Brain microvascular endothelial cell (primary cell): ENCODE data around the gene ALPK3.

Experiments used
- DNase-seq: peaks from one replicate; pipeline ENCODE4 v3.0.0-alpha.2; 2020
- H3K27ac ChIP-seq: fragments of 250-450 bp; sonication (Bioruptor Pico); 2 replicates; pipeline ENCODE4 v1.5.1; 2020; ENCODE audit warnings: mild to moderate bottlenecking, moderate library complexity
- H3K27me3 ChIP-seq: fragments of 250-450 bp; sonication (Bioruptor Pico); replicated peaks from 2 replicates; pipeline ENCODE4 v1.5.1; 2020; ENCODE audit warnings: mild to moderate bottlenecking
- H3K36me3 ChIP-seq: fragments of 250-450 bp; sonication (Bioruptor Pico); replicated peaks from 2 replicates; pipeline ENCODE4 v1.5.1; 2020; ENCODE audit warnings: mild to moderate bottlenecking
- H3K4me3 ChIP-seq: 2 replicates; pipeline ENCODE4 v1.5.1; 2011; ENCODE audit warnings: low read depth, mild to moderate bottlenecking, control low read depth, low read length, moderate library complexity
- in situ Hi-C: cut with HindIII; loops from 2 replicates; pipeline ENCODE4 v1.10.0; 2017; ENCODE audit warnings: low sequenced_read_pairs, low pct_ligation_motif_present
- TF ChIP-seq, protein P1 (sequence below): IDR thresholded peaks from 2 replicates; pipeline ENCODE4 v1.5.1; 2011; ENCODE audit warnings: low read depth, mild to moderate bottlenecking, moderate library complexity, low read length, control low read depth, inconsistent platforms; ENCODE audit errors: missing control alignments

The ALPK3 gene

DNA sequence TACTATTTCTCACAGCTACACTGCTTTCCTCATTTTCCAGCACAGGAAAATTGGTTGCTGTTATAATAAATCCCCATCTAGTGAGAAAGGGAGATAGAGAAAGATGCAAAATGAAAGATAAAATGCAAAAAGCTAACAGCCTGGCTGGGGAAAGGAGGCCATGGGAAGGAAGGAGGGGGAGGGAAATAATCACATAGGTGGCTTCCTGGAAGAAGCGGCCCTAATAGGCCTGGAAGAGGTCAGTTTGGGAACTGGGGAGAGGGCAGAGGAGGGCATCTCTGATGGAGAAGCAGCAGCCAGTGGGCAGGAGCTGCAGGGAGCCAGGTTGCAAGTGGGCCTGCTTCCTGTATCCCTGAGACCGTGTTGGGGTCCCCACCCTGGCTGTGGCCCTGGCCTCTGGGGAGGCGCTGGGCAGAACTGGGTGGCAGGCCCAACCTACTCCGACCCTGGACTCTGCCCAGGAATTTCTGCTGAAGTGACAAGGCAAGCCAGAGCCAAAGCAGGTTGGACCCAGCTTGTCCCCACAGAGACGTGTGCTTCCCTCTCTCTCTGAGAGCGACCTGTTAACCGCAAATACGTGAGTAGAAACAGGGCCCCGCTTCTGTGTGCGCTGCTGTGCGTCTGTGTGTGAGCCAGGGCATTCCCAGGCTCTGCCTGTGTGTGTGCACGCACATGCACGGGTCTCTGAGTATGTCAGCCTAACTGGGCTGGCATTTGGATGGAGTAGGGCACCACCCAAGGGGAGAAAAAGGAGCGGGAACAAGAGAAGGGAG lies 69.2 kb downstream of the ALPK3 start:
- DNase-seq = no peak
- in situ Hi-C loops = no loop called here
- no peaks in the 10 kb centered on the region for H3K36me3 ChIP-seq
- H3K27ac ChIP-seq = no peak overlapping the region
- TF ChIP-seq, protein P1, sequence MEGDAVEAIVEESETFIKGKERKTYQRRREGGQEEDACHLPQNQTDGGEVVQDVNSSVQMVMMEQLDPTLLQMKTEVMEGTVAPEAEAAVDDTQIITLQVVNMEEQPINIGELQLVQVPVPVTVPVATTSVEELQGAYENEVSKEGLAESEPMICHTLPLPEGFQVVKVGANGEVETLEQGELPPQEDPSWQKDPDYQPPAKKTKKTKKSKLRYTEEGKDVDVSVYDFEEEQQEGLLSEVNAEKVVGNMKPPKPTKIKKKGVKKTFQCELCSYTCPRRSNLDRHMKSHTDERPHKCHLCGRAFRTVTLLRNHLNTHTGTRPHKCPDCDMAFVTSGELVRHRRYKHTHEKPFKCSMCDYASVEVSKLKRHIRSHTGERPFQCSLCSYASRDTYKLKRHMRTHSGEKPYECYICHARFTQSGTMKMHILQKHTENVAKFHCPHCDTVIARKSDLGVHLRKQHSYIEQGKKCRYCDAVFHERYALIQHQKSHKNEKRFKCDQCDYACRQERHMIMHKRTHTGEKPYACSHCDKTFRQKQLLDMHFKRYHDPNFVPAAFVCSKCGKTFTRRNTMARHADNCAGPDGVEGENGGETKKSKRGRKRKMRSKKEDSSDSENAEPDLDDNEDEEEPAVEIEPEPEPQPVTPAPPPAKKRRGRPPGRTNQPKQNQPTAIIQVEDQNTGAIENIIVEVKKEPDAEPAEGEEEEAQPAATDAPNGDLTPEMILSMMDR = no peak
- no peak overlapping the region for H3K4me3 ChIP-seq
- no peaks in the 10 kb centered on the region for H3K27me3 ChIP-seq

DNA sequence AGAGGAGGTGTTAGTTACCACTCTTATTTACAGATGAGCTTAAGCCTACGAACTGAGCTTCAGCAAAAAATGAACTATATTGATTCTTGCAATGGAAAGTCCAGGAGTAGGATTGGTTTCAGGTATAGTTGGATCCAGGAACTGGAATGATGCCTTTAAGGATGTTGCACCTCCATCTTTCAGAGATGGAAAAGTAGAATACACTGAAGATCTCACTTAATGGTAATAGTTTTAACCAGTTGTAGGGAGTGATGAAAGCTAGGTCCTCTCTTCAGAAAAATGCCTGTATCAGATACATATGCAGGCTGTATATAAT lies 69.8 kb downstream of the ALPK3 start:
- no peak for DNase-seq
- H3K36me3 ChIP-seq = no peaks in the 10 kb centered on the region
- no peak overlapping the region for H3K4me3 ChIP-seq
- TF ChIP-seq, protein P1 = no peak
- in situ Hi-C loops = no loop called here
- no peaks in the 10 kb centered on the region for H3K27me3 ChIP-seq
- no peak overlapping the region for H3K27ac ChIP-seq

DNA sequence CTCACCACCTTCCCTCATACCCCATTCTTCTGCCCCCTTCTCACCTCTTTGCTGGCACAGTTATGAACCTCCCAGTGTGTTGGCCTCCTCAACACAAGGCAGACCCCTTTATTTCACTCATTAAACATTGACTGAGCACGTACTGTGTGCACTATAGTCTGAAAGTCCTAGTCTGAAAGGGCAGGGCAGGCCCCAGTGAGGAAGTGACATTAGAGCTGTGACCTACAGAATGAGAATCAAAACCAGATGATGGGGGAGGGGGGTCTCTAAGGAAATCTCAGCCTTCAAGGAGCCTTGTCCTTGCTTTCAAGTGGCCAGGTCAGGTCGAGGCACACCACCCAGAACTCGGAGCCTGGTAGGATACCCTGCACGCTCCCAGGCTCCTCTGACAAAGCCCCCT lies 70.8 kb downstream of the ALPK3 start:
- no peak overlapping the region for H3K4me3 ChIP-seq
- no peak overlapping the region for H3K27ac ChIP-seq
- TF ChIP-seq, protein P1 = no peak
- H3K36me3 ChIP-seq = no peaks in the 10 kb centered on the region
- in situ Hi-C loops = no loop called here
- DNase-seq = no peak
- H3K27me3 ChIP-seq = no peaks in the 10 kb centered on the region

DNA sequence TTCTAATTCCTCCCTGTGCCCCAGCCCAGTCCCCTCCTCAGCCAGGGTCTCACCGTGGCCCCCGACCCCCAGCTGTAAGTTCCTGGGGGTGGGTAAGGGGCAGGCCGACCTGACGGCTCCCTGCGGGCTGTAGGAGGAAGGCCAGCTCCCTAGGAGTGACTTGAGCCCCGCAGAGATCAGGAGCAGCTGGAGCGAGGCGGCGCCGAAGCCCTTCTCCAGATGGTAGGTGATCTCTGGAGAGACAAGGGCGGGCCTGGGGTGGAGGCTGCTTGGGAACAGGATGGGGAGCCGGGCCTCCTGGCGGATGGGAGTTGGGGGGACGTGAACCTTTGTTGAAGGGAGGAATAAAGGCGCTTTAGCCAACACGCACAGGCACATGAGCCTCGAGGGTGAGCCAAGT lies 71.5 kb downstream of the ALPK3 start:
- Histone ChIP-seq H3K36me3 (no peaks in the 10 kb centered on the region), H3K27ac (no peak overlapping the region), H3K27me3 (no peaks in the 10 kb centered on the region), H3K4me3 (no peak overlapping the region)
- in situ Hi-C loops = no loop called here
- TF ChIP-seq, protein P1 = no peak
- DNase-seq = no peak

DNA sequence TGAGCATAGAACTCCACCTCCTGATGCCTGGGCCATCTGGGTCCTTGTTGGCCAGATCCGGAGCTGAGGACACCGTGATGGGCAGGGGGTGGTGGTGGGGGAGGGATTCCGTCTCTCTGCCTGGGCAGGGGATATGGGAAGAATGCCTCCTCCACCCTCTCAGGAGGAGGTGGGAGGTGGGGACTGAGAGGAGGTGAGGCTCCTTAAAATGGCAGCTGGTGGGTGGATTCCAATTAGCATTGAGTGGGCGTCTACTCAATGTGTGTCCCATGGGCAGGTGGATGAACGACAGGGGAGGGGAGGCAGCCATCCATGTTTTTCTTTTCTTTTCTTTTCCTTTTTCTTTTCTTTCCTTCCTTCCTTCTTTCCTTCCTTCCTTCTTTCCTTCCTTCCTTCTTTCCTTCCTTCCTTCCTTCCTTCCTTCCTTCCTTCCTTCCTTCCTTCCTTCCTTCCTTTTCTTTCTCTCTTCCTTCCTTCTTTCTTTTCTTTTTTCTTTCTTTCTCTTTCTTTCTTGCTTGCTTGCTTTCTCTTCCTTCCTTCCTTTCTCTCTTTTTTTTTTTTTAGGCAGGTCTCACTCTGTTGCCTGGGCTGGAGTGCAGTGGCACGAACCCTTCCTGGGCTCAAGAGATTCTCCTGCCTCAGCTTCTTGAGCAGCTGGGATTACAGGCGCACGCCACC lies 72.3 kb downstream of the ALPK3 start:
- TF ChIP-seq, protein P1 = no peak
- in situ Hi-C loops = no loop called here
- H3K4me3 ChIP-seq = no peak overlapping the region
- DNase-seq = no peak
- no peaks in the 10 kb centered on the region for H3K27me3 ChIP-seq
- no peak overlapping the region for H3K27ac ChIP-seq
- H3K36me3 ChIP-seq = no peaks in the 10 kb centered on the region
